ENCODE results near the gene ERCC6L2. TPM values are rescaled to one million over a fixed set of nuclear protein-coding genes. Genes with fewer than 3 reads are reported as not detected.

ERCC6L2 gene
- total RNA-seq, 3 donors from 2014 or later: 32.4 to 69.4 (median 51.4) TPM

DNA sequence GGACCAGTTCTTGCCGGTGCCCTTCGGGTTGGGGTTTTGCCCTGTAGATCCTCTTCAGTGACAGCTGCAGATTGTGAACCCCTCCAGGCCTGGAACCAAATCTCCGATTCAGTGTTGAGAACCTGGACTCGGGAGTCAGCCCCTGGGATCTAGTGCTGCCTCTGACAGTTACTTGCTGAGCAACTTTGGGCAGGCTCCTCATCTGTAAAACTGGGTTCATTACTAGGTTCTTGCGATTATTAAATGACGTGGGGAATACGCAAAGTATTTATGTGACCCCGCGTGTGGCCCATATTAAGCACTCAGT is 600 bp downstream of the ERCC6L2 start:
- H3K4me3 ChIP-seq: peak overlapping the region; percentile 68
- TF ChIP-seq, protein P1, sequence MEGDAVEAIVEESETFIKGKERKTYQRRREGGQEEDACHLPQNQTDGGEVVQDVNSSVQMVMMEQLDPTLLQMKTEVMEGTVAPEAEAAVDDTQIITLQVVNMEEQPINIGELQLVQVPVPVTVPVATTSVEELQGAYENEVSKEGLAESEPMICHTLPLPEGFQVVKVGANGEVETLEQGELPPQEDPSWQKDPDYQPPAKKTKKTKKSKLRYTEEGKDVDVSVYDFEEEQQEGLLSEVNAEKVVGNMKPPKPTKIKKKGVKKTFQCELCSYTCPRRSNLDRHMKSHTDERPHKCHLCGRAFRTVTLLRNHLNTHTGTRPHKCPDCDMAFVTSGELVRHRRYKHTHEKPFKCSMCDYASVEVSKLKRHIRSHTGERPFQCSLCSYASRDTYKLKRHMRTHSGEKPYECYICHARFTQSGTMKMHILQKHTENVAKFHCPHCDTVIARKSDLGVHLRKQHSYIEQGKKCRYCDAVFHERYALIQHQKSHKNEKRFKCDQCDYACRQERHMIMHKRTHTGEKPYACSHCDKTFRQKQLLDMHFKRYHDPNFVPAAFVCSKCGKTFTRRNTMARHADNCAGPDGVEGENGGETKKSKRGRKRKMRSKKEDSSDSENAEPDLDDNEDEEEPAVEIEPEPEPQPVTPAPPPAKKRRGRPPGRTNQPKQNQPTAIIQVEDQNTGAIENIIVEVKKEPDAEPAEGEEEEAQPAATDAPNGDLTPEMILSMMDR (IDR thresholded peaks at IDR 0.05): no peak
- ATAC-seq (no peak), DNase-seq (no peak)
- intact Hi-C loops (cut with DNase I, micrococcal nuclease): no loop called here
- peaks cover 14% of the 10 kb centered on the region for H3K4me1 ChIP-seq (ENCODE audit: low read depth)
- no peaks in the 10 kb centered on the region for H3K36me3 ChIP-seq (ENCODE audit: low read depth)
- no peaks in the 10 kb centered on the region for H3K9me3 ChIP-seq

DNA sequence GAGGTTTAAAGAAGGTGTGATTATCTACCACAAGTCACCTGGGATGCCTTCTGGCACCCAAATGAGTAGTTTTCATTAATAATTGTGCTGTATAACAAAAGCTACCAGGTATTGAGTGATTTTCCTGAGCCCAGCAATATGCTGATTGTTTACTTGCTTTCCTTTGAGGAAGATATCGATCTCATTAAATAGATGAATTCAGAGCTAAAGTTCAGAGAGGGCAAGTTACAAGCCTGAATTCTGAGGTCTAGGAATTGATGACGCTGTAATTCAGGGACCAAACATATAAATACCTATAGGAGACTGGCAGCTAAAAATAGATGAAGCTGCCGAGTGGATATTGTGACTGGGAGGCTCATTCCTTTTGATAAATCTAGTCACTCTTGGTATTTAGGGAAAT is 1.1 kb downstream of the ERCC6L2 start:
- ATAC-seq (no peak), DNase-seq (no peak)
- TF ChIP-seq, protein P1 (IDR thresholded peaks at IDR 0.05): no peak
- peak overlapping the region; percentile 68 for H3K4me3 ChIP-seq
- no peaks in the 10 kb centered on the region for H3K36me3 ChIP-seq (ENCODE audit: low read depth)
- H3K4me1 ChIP-seq (ENCODE audit: low read depth): peaks cover 14% of the 10 kb centered on the region
- intact Hi-C loops (cut with DNase I, micrococcal nuclease): no loop called here
- H3K9me3 ChIP-seq: no peaks in the 10 kb centered on the region

DNA sequence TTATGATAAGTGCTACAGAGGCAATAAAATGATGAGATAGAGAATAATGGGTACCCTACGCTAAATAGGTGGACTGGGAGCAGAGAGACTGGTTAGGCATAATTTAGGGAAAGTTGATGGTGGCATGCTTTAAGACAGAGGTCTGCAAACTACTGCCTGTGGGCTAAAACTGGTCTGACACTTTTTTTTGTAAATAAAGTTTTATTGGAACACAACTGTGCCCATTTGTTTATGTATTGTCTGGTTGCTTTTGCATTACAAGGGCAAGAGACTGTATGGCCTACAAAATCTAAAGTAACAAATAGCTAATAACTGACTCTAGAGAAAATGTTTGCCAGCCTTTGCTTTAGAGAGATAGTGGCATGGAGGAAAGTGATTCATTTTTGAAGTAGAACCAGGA is 2.5 kb downstream of the ERCC6L2 start:
- DNase-seq (no peak), ATAC-seq (no peak)
- H3K9me3 ChIP-seq: no peaks in the 10 kb centered on the region
- TF ChIP-seq, protein P1 (IDR thresholded peaks at IDR 0.05): no peak
- H3K4me3 ChIP-seq: no peak overlapping the region
- H3K36me3 ChIP-seq (ENCODE audit: low read depth): no peaks in the 10 kb centered on the region
- H3K4me1 ChIP-seq (ENCODE audit: low read depth): peaks cover 14% of the 10 kb centered on the region
- intact Hi-C loops (cut with DNase I, micrococcal nuclease): no loop called here

DNA sequence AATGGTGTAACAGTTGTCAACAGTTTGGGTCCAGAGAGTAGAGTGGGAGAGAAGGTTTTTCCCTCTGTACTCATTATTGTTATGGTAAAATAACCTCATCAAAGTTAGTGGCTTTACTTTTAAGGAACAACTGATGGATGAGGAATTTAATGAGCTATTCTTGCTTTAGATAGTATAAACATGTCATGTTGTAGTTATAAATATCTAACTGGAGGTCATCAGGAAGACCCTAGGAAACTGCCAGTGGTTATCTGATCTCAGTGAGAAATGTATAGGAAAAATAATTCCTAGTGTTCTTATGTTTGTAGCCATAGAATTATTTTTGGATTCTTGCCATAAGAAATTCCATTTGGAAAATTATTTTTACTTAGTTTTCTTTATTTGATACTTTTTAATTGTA is 4.1 kb downstream of the ERCC6L2 start:
- DNase-seq: no peak
- TF ChIP-seq, protein P1 (IDR thresholded peaks at IDR 0.05): no peak
- H3K36me3 ChIP-seq (ENCODE audit: low read depth): no peaks in the 10 kb centered on the region
- H3K4me3 ChIP-seq: no peak overlapping the region
- H3K9me3 ChIP-seq: no peaks in the 10 kb centered on the region
- H3K4me1 ChIP-seq (ENCODE audit: low read depth): peaks cover 2% of the 10 kb centered on the region
- ATAC-seq: no peak
- intact Hi-C loops (cut with DNase I, micrococcal nuclease): no loop called here

DNA sequence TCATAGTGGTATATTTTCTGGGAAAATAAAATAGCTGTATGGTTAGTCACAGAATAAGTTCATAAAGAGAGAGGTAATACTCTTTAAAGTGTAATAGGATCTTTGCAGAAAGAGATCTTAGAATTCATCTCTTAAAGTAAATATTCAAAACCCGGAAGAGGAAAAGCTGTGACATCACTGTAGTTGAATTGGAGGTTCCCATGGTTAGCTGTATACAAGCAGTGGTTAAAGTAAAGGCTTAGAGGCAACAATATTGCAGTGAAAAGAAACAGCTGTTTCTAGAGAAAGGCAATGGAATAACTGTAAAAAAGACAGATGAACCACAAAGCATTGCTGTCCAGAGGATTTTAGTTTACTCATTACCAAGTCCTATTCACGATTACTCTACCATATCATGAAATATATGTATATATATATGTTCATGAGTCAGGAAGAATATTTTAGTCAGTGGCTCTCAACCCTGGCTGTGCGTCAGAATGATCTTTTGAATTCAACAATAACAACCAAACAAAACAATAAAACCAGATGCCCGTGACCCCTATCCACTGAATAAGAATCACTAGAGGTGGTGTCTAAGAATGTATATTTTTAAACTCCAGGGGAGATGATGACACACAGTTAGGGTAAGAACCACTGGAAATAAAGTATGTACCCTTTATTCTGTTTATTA is 4.7 kb downstream of the ERCC6L2 start:
- Histone ChIP-seq H3K4me1 (ENCODE audit: low read depth) (no peaks in the 10 kb centered on the region), H3K9me3 (no peaks in the 10 kb centered on the region), H3K36me3 (ENCODE audit: low read depth) (no peaks in the 10 kb centered on the region), H3K4me3 (no peak overlapping the region)
- ATAC-seq (no peak), DNase-seq (no peak)
- TF ChIP-seq, protein P1 (IDR thresholded peaks at IDR 0.05): no peak
- intact Hi-C loops (cut with DNase I, micrococcal nuclease): no loop called here

Measured in mucosa of descending colon (tissue), 3 donors.